ENCODE data around the gene ACRBP.
A peak's percentile ranks its signal among the peaks of the same experiment; 100 is the strongest.
"Not testable (repeated sequence)": the region's sequence is repeated elsewhere in the genome, so short reads cannot be mapped to it uniquely, and the experiment has no call there.

Gene ACRBP

GRCh38 chr12:6614513-6615172, 32.6 kb downstream of the ACRBP start:
- DNase-seq, result no peak

- DNase-seq, result peak; percentile 100
Observed at GRCh38 chr12:6613776-6614512, 33.3 kb downstream of the ACRBP start.

GRCh38 chr12:6613015-6613775, 34.0 kb downstream of the ACRBP start:
- peak; percentile 92 for DNase-seq

GRCh38 chr12:6612652-6613014, 34.6 kb downstream of the ACRBP start:
- no peak for DNase-seq

- no peak for DNase-seq
Observed at GRCh38 chr12:6612247-6612646, 35.0 kb downstream of the ACRBP start.

GRCh38 chr12:6608592-6609281, 38.5 kb downstream of the ACRBP start:
- DNase-seq, result peak; percentile 75

GRCh38 chr12:6607751-6608591, 39.3 kb downstream of the ACRBP start:
- DNase-seq, result peak; percentile 86

GRCh38 chr12:6606331-6607131, 40.7 kb downstream of the ACRBP start:
- peak; percentile 82 for DNase-seq

- DNase-seq, result peak; percentile 68
Observed at GRCh38 chr12:6605421-6606330, 41.6 kb downstream of the ACRBP start.

- DNase-seq, result no peak
Observed at GRCh38 chr12:6604259-6605029, 42.8 kb downstream of the ACRBP start.

GRCh38 chr12:6603095-6603567, 44.1 kb downstream of the ACRBP start:
- no peak for DNase-seq

GRCh38 chr12:6602526-6602925, 44.7 kb downstream of the ACRBP start:
- DNase-seq, result no peak

GRCh38 chr12:6595673-6596072, 51.6 kb downstream of the ACRBP start:
- not testable (repeated sequence) for DNase-seq

GRCh38 chr12:6592087-6592486, 55.1 kb downstream of the ACRBP start:
- DNase-seq, result no peak
